ENCODE results near the gene MTA2. TPM values are rescaled to one million over a fixed set of nuclear protein-coding genes. Genes with fewer than 3 reads are reported as not detected.

Gene MTA2
- total RNA-seq, 1 experiment from 2014 or later, result 120 TPM

GRCh38 chr11:62546929-62547625, 54.6 kb downstream of the MTA2 start:
- POLR2A ChIA-PET (ENCODE audit: unreplicated experiment), result interaction anchor here (0.6 to 1.3 kb wide), 7 partner anchors 8 to 346 kb away, joined by 3 to 20 read pairs (median 3); partner anchors contain the start of gene TUT1
- TSS peak; percentile 27 for BruUV-seq (replicated peaks)
- Histone ChIP-seq H4K20me1 (ENCODE audit: insufficient read depth) (peaks cover 12% of the 10 kb centered on the region), H3K4me3 (peak overlapping the region; percentile 98), H3K4me2 (peak overlapping the region; percentile 99), H3K36me3 (ENCODE audit: low read depth) (no peaks in the 10 kb centered on the region), H3K27me3 (ENCODE audit: insufficient read depth, low read depth) (no peaks in the 10 kb centered on the region), H3K9me3 (ENCODE audit: insufficient read depth, low read depth) (no peaks in the 10 kb centered on the region), H3K79me2 (ENCODE audit: low read depth) (peaks cover 48% of the 10 kb centered on the region), H2AFZ (peak overlapping the region; percentile 83; the same call in 1 of the 2 replicates), H3F3A (ENCODE audit: insufficient read depth, low read depth) (peaks cover 66% of the 10 kb centered on the region), H3K27ac (peak overlapping the region; percentile 72), H3K4me1 (replicated peaks; ENCODE audit: insufficient read depth) (peaks cover 68% of the 10 kb centered on the region), H3K9me2 (ENCODE audit: insufficient read depth) (no peaks in the 10 kb centered on the region)
- CTCF ChIA-PET, result interaction anchor here (0.6 to 0.7 kb wide), 3 partner anchors 14 to 152 kb away, joined by 3 to 9 read pairs (median 7); no protein-coding TSS in a partner anchor
- no peak for TF ChIP-seq CTCF (conservative IDR thresholded peaks at IDR 0.05)
- no peak for TF ChIP-seq EZH2 (IDR thresholded peaks at IDR 0.05; ENCODE audit: low read depth)
- DNase-seq, result peak; percentile 65 to 80
- intact Hi-C loops (cut with micrococcal nuclease; ENCODE audit: unreplicated experiment), result no loop called here

DNA sequence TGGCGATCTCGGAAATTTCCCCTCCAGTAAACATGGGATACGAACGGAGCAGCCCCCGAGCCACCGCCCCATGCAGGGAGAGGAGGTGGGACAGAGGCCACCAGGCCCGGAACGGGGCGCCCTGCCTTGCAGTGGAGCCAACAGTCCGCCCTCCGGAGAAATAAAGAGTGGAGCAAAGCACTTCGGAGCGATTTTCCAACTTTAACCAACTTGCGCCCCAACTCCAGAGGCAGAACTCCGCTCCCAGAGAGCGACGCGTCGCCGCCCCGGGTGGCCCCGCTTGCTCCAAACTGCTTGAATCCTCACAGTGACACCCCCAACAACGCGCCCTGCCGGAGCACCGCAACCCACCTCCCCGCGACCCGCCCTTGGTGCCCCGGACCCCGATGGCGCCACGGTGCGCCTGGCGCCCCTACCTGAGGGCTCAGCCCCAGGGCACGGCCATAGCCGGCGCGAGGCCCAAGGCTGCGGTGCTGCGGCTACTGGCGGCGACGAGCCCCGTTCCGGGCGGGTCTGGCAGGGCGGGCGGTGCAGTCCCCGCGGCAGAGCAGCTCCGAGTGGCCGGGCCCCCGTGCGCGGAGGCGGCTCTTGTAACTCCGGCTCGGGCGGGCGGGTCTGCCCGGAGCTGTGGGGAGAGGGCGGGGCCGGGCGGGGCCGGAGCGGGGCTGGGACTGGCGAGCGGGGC, 55.3 kb downstream of the MTA2 start, which contains the start of gene AHNAK:
TSS of gene AHNAK (minus strand) at position 563 of the 685 bp plus-strand sequence. CDS start 10,708 bp downstream, outside the sequence.
- intact Hi-C loops (cut with micrococcal nuclease; ENCODE audit: unreplicated experiment), result no loop called here
- peaks cover 68% of the 10 kb centered on the region for H3K4me1 ChIP-seq (replicated peaks; ENCODE audit: insufficient read depth)
- TSS peak; percentile 64 for BruUV-seq (replicated peaks)
- no peaks in the 10 kb centered on the region for H3K9me3 ChIP-seq (ENCODE audit: insufficient read depth, low read depth)
- peak within 1 kb of the TSS; percentile 99 for H3K4me2 ChIP-seq
- H3K79me2 ChIP-seq (ENCODE audit: low read depth), result peaks cover 54% of the 10 kb centered on the region
- no peaks in the 10 kb centered on the region for H3K36me3 ChIP-seq (ENCODE audit: low read depth)
- H3K9me2 ChIP-seq (ENCODE audit: insufficient read depth), result no peaks in the 10 kb centered on the region
- H3F3A ChIP-seq (ENCODE audit: insufficient read depth, low read depth), result peaks cover 62% of the 10 kb centered on the region
- ChIA-PET CTCF (interaction anchor here (0.6 to 1.5 kb wide), 4 partner anchors 14 to 151 kb away, joined by 3 to 9 read pairs (median 6); no protein-coding TSS in a partner anchor), POLR2A (ENCODE audit: unreplicated experiment) (interaction anchor here (0.5 to 1.3 kb wide), 10 partner anchors 9 to 568 kb away, joined by 3 to 20 read pairs (median 4); partner anchors contain the start of gene TUT1)
- no peaks in the 10 kb centered on the region for H3K27me3 ChIP-seq (ENCODE audit: insufficient read depth, low read depth)
- peak in 1 of 2 experiments; percentile 83 for DNase-seq
- H3K4me3 ChIP-seq, result peak within 1 kb of the TSS; percentile 98
- H2AFZ ChIP-seq, result peak within 1 kb of the TSS; percentile 83
- H3K27ac ChIP-seq, result peak within 1 kb of the TSS; percentile 72
- TF ChIP-seq CTCF (conservative IDR thresholded peaks at IDR 0.05) (no peak), EZH2 (IDR thresholded peaks at IDR 0.05; ENCODE audit: low read depth) (no peak)
- peaks cover 19% of the 10 kb centered on the region for H4K20me1 ChIP-seq (ENCODE audit: insufficient read depth)
